Naive B cell (primary cell): ENCODE results near the gene TMEM79. TPM values are rescaled to one million over a fixed set of nuclear protein-coding genes. Genes with fewer than 3 reads are reported as not detected.

Experiments used
- ATAC-seq, 2 donors: fragments of 150-1000 bp; cut with Tn5 transposase; 2 replicates each; pipeline ENCODE4 v1.10.0; 2021; ENCODE audit warnings: low read depth in 2 of 2, mild to moderate bottlenecking in 2 of 2, moderate library complexity in 2 of 2
- DNase-seq: peaks from one replicate; pipeline ENCODE4 v3.0.0; 2022
- H3K27ac Mint-ChIP-seq, 6 donors: one replicate each; pipeline ENCODE4 v1.8.0; 2020 to 2022; ENCODE audit warnings: mild to moderate bottlenecking in 6 of 6, mixed read lengths in 6 of 6, moderate library complexity in 5 of 6, inconsistent platforms in 2 of 6
- H3K27me3 Mint-ChIP-seq, 3 donors: one replicate each; pipeline ENCODE4 v1.8.0; 2021 to 2022; ENCODE audit warnings: mixed read lengths in 3 of 3, mild to moderate bottlenecking in 1 of 3
- H3K36me3 Mint-ChIP-seq, 2 donors: one replicate each; pipeline ENCODE4 v1.8.0; 2020 to 2022; ENCODE audit warnings: mixed read lengths in 2 of 2, inconsistent platforms in 1 of 2, mild to moderate bottlenecking in 1 of 2
- H3K4me1 Mint-ChIP-seq, 3 donors: one replicate each; pipeline ENCODE4 v1.8.0; 2020 to 2022; ENCODE audit warnings: mixed read lengths in 3 of 3, inconsistent platforms in 1 of 3, mild to moderate bottlenecking in 1 of 3, moderate library complexity in 1 of 3
- H3K4me3 Mint-ChIP-seq, 8 donors: one replicate each; pipeline ENCODE4 v1.8.0; 2020 to 2022; ENCODE audit warnings: mild to moderate bottlenecking in 8 of 8, mixed read lengths in 8 of 8, moderate library complexity in 8 of 8, inconsistent platforms in 2 of 8
- H3K9me3 Mint-ChIP-seq, 7 donors: one replicate each; pipeline ENCODE4 v1.8.0; 2020 to 2022; ENCODE audit warnings: mixed read lengths in 7 of 7, mild to moderate bottlenecking in 5 of 7, inconsistent platforms in 2 of 7, moderate library complexity in 1 of 7
- polyA plus RNA-seq, 6 donors: library from polyadenylated mRNA; unstranded; fragments of 300-500 nt; fragmentation: Illumina TruSeq; gene quantifications; one replicate each; pipeline ENCODE4 v1.2.3, GENCODE V29; 2021; ENCODE audit warnings: low read depth in 6 of 6

The TMEM79 gene
- polyA plus RNA-seq, 6 donors from 2014 or later = 6.9 to 13.0 (median 9.5) TPM

- peak overlapping the region in 2 of 8 donors; percentile 12 to 33 for H3K4me3 Mint-ChIP-seq
- H3K36me3 Mint-ChIP-seq = peaks cover 10 to 48% of the 10 kb centered on the region in 2 donors
- H3K9me3 Mint-ChIP-seq = no peaks in the 10 kb centered on the region
- ATAC-seq (no peak), DNase-seq (no peak)
- no peaks in the 10 kb centered on the region for H3K27me3 Mint-ChIP-seq
- H3K27ac Mint-ChIP-seq = no peak overlapping the region
- H3K4me1 Mint-ChIP-seq = peaks cover 15 to 23% (median 20%) of the 10 kb centered on the region in 3 donors
Measured at GRCh38 chr1:156276966-156277381, 7.2 kb upstream of the TMEM79 start.

- Mint-ChIP-seq H3K36me3 (peaks cover under 1 to 24% of the 10 kb centered on the region in 2 donors), H3K27ac (peak overlapping the region in 2 of 6 donors; percentile 39), H3K9me3 (no peaks in the 10 kb centered on the region), H3K27me3 (no peaks in the 10 kb centered on the region), H3K4me1 (peaks cover 39 to 45% (median 42%) of the 10 kb centered on the region in 3 donors), H3K4me3 (peak overlapping the region in 2 of 8 donors; percentile 69 to 91)
- ATAC-seq (no peak), DNase-seq (no peak)
Measured at GRCh38 chr1:156279837-156280236, 4.3 kb upstream of the TMEM79 start.

- Mint-ChIP-seq H3K27me3 (no peaks in the 10 kb centered on the region), H3K9me3 (no peaks in the 10 kb centered on the region), H3K4me1 (peaks cover 39 to 45% (median 42%) of the 10 kb centered on the region in 3 donors), H3K27ac (peak overlapping the region in 4 of 6 donors; percentile 63 to 93 (median 74)), H3K4me3 (peak overlapping the region; percentile 91 to 99 (median 97)), H3K36me3 (peaks cover 0 to 18% of the 10 kb centered on the region in 2 donors)
- DNase-seq = no peak
- ATAC-seq = peak in 1 of 2 donors; percentile 15
Measured at GRCh38 chr1:156281281-156281680, 2.8 kb upstream of the TMEM79 start.

- DNase-seq = no peak
- Mint-ChIP-seq H3K27ac (peak overlapping the region; percentile 63 to 96 (median 92)), H3K4me1 (peaks cover 39 to 45% (median 42%) of the 10 kb centered on the region in 3 donors), H3K4me3 (peak overlapping the region; percentile 91 to 99 (median 97)), H3K36me3 (peaks cover 0 to 16% of the 10 kb centered on the region in 2 donors), H3K9me3 (no peaks in the 10 kb centered on the region), H3K27me3 (no peaks in the 10 kb centered on the region)
- ATAC-seq = no peak
Measured at GRCh38 chr1:156281693-156282478, 2.2 kb upstream of the TMEM79 start.

GRCh38 chr1:156282479-156283222 is 1.5 kb upstream of the TMEM79 start, which contains the start of gene SMG5:
SMG5 (minus strand) TSS chr1:156282825; CDS start chr1:156282680, 145 bp downstream.
- Mint-ChIP-seq H3K4me3 (peak within 1 kb of the TSS; percentile 91 to 99 (median 97)), H3K27me3 (no peaks in the 10 kb centered on the region), H3K36me3 (peaks cover 0 to 9% of the 10 kb centered on the region in 2 donors), H3K9me3 (no peaks in the 10 kb centered on the region), H3K27ac (peak within 1 kb of the TSS; percentile 93 to 97 (median 95)), H3K4me1 (peaks cover 38 to 45% (median 42%) of the 10 kb centered on the region in 3 donors)
- peak; percentile 91 for ATAC-seq
- DNase-seq = peak; percentile 95

- no peak for DNase-seq
- Mint-ChIP-seq H3K9me3 (no peaks in the 10 kb centered on the region), H3K36me3 (peaks cover under 1% of the 10 kb centered on the region in 2 donors), H3K4me3 (peak overlapping the region; percentile 91 to 99 (median 97)), H3K27ac (peak overlapping the region in 5 of 6 donors; percentile 5 to 94 (median 60)), H3K27me3 (no peaks in the 10 kb centered on the region), H3K4me1 (peaks cover 35 to 42% (median 41%) of the 10 kb centered on the region in 3 donors)
- no peak for ATAC-seq
Measured at GRCh38 chr1:156283521-156283920, 604 bp upstream of the TMEM79 start.

- H3K4me1 Mint-ChIP-seq = peaks cover 35 to 41% (median 41%) of the 10 kb centered on the region in 3 donors
Measured at GRCh38 chr1:156284757-156285156, 632 bp downstream of the TMEM79 start.

GRCh38 chr1:156285437-156285836 is 1.3 kb downstream of the TMEM79 start:
- Mint-ChIP-seq H3K9me3 (no peaks in the 10 kb centered on the region), H3K4me1 (peaks cover 31 to 35% (median 35%) of the 10 kb centered on the region in 3 donors), H3K27me3 (no peaks in the 10 kb centered on the region), H3K4me3 (peak overlapping the region in 1 of 8 donors; percentile 91), H3K27ac (no peak overlapping the region), H3K36me3 (peaks cover 0 to 4% of the 10 kb centered on the region in 2 donors)
- ATAC-seq (no peak), DNase-seq (no peak)

More at GRCh38 chr1:156284757-156285156, 632 bp downstream of the TMEM79 start:
- Mint-ChIP-seq H3K4me3 (peak overlapping the region in 3 of 8 donors; percentile 2 to 91 (median 44)), H3K27ac (peak overlapping the region in 1 of 6 donors; percentile 92), H3K36me3 (peaks cover 0 to 4% of the 10 kb centered on the region in 2 donors), H3K27me3 (no peaks in the 10 kb centered on the region), H3K9me3 (no peaks in the 10 kb centered on the region)
- DNase-seq (no peak), ATAC-seq (no peak)

- no peak overlapping the region for H3K27ac Mint-ChIP-seq
- H3K27me3 Mint-ChIP-seq = no peaks in the 10 kb centered on the region
- DNase-seq (no peak), ATAC-seq (no peak)
- H3K4me3 Mint-ChIP-seq = peak overlapping the region in 2 of 8 donors; percentile 30 to 61
- H3K9me3 Mint-ChIP-seq = no peaks in the 10 kb centered on the region
- peaks cover 30 to 32% (median 31%) of the 10 kb centered on the region in 3 donors for H3K4me1 Mint-ChIP-seq
- peaks cover 0 to 4% of the 10 kb centered on the region in 2 donors for H3K36me3 Mint-ChIP-seq
Measured at GRCh38 chr1:156286061-156286460, 1.9 kb downstream of the TMEM79 start.

- Mint-ChIP-seq H3K36me3 (peaks cover 0 to 4% of the 10 kb centered on the region in 2 donors), H3K4me3 (peak overlapping the region in 1 of 8 donors; percentile 42), H3K27ac (no peak overlapping the region), H3K27me3 (no peaks in the 10 kb centered on the region), H3K4me1 (peaks cover 10 to 25% (median 14%) of the 10 kb centered on the region in 3 donors), H3K9me3 (no peaks in the 10 kb centered on the region)
- DNase-seq = no peak
- ATAC-seq = no peak
Measured at GRCh38 chr1:156289857-156290256, 5.7 kb downstream of the TMEM79 start.

GRCh38 chr1:156291226-156292061 is 7.3 kb downstream of the TMEM79 start:
- peak; percentile 59 to 66 for ATAC-seq
- Mint-ChIP-seq H3K4me3 (peak overlapping the region; percentile 44 to 86 (median 78)), H3K27ac (peak overlapping the region in 4 of 6 donors; percentile 11 to 87 (median 74)), H3K9me3 (no peaks in the 10 kb centered on the region), H3K27me3 (no peaks in the 10 kb centered on the region), H3K4me1 (peaks cover 20 to 33% (median 22%) of the 10 kb centered on the region in 3 donors), H3K36me3 (peaks cover 0 to 4% of the 10 kb centered on the region in 2 donors)
- peak; percentile 14 for DNase-seq

GRCh38 chr1:156293098-156293434 is 8.9 kb downstream of the TMEM79 start:
- Mint-ChIP-seq H3K4me3 (peak overlapping the region in 3 of 8 donors; percentile 50 to 66 (median 55)), H3K27me3 (no peaks in the 10 kb centered on the region), H3K4me1 (peaks cover 20 to 33% (median 22%) of the 10 kb centered on the region in 3 donors), H3K9me3 (no peaks in the 10 kb centered on the region), H3K27ac (no peak overlapping the region), H3K36me3 (peaks cover 0 to 4% of the 10 kb centered on the region in 2 donors)
- ATAC-seq (no peak), DNase-seq (no peak)
